NK-92 (cell line): ENCODE measurements around the gene RAPGEF5.

ENCODE experiments used
- DNase-seq: peaks from one replicate; lab custom pipeline; 2025; ENCODE audit not compliant: unreplicated experiment; lab: John Stamatoyannopoulos, UW

Gene RAPGEF5, protein sequence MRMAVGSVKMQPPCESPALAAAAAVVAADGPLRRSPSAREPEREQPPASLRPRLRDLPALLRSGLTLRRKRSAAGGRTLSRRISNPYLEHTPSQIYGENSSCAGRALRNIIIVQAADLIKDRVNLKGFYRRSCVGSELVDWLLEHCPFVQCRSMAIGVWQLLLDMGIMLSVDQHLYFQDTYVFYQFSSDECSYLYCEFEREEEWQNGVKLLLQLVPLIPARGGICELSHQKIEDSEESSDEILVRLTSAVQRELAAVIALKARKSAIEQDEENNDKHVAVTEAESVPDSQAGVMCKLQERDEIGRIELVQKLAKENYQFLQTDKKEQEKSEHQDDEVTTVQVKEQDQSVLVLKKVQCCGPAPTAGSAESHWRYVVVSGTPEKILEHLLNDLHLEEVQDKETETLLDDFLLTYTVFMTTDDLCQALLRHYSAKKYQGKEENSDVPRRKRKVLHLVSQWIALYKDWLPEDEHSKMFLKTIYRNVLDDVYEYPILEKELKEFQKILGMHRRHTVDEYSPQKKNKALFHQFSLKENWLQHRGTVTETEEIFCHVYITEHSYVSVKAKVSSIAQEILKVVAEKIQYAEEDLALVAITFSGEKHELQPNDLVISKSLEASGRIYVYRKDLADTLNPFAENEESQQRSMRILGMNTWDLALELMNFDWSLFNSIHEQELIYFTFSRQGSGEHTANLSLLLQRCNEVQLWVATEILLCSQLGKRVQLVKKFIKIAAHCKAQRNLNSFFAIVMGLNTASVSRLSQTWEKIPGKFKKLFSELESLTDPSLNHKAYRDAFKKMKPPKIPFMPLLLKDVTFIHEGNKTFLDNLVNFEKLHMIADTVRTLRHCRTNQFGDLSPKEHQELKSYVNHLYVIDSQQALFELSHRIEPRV

DNA sequence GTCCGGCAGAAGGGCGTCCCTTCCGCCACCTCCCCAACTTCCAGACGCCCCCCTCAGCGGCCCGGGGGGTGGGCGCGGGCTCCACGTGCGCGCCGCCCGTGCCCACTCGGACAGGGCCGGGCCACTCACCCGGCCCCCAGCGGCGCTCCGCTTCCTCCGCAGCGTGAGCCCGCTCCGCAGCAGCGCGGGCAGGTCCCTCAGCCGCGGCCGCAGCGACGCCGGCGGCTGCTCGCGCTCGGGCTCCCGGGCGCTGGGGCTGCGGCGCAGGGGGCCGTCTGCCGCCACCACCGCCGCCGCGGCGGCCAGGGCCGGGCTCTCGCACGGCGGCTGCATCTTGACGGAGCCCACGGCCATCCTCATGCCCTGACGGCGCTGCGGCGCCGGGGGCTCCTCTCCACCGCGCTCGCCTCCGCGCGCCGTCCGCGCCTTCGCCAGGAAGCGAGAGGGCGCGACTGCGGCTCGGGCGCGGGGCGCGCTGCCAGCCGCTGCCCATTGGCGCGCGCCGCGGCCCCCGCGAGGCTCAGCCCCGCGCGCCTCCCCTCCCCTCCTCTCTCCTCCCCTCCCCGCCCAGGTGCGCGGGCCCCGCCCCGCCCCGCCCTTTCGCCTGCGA lies at the start of gene RAPGEF5:
TSS of gene RAPGEF5 (minus strand) at position 454 of the 610 bp plus-strand sequence. CDS start at position 360, 94 bp downstream.
- no peak for DNase-seq

DNA sequence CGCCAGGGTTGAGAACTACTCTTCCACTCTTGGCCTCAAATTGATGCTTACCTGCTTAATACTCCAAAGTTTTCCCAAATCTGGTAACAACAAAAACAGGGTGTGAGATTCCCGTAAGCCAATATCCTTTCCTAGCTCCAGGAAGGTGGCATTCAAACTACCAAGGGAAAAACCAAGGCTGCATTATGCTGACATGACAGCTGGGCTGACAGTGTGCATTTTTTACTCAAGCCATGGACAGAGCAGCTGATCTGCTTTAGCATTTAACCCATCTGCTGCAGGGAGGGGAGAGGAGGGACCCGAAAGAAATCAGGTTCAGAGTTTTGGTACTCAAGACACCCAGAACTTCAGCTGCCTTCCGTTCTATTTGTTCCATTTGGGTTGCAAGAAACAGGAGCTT lies 49.8 kb upstream of the RAPGEF5 start:
- DNase-seq, result no peak

DNA sequence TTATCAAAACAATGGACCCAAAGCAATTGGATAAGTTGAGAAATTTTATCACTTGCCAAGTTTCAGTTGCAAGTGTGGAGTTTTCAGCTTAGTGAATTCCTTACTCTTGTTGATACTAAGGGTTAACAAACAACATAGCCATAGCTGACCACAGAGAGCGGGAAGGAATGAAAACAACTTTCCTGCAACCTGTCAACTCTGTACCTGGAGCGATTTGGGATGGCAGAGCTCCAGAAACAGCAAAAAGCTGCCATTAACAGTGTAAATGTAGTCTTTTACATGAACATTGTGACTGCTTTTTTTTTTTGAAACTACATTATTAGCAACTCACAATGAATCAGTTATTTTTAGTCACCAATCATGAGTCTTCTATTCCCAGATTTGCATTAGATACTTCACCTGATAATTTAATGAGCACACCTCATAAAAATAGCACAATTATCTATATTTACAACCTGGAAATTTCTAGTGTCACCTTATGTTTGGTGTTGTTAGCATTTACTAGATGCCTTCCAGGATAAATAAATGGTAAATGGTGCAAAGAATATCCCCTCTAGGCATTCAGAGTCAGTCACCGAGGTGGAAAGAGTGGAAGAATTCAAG lies 47.6 kb upstream of the RAPGEF5 start:
- DNase-seq, result no peak

DNA sequence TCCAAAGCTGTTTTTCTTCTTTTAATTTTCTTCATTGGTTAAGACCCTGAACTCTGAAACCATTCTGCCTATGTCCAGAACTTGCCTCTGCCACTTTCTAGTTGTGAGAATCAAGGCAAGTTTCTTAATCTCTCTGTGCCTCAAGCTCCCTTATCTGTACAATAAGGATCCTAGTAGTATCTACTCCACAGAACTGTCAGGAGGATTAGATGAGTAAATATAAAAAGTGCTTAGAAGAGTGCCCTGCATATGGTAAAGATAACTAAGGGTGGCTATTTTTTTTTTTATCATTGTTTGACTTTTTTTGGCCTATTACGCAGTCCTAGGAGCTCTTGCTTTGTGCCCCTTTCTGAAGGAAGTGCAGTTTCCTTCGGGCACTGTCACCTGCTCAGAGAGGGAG lies 46.4 kb upstream of the RAPGEF5 start:
- no peak for DNase-seq

DNA sequence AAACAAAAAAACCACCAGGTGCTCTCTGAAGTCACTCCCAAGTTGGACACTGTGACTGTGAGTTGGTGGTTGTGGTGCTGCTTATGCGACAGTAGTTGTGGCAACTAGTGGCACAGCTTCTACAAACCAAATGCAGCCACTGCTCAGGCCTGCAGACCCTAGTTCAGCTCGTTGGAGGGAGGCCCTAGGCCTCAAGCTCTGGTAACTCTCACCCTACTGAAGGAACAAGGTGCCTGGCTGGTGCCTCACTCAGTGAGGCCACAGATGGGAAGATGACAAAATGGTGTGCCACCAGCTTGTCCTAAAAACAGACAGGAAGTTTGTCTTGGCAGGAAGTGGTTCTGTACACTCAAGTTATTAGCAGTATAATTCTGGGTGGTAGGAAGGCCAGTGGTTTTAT lies 45.3 kb upstream of the RAPGEF5 start:
- DNase-seq, result no peak

DNA sequence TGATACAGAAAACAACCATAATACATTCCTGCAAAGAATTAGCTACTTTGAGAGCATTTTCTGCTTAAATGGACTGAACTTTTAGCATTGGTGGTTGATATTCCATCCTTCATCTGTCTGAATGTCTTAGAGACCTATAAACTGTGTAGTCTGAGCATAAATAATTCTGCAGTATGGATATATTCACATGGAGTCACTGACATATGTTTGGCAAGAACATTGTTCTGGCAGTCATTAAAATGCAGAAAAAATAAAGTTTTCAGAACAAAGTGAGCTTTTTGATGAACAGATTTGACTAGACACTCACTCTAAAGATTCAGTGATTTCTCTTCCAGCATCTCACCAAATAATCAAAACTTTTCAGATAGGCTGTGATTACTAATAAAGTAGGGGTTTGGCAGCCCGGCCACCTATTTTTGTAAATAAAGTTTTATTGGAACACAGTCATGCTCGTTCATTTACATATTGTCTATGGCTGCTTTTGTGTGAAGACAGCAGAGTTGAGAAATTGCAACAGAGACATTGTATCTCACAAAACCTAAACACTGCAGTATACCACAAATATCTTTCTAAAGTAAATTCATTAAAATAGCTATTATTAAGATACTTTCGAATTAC lies 44.1 kb upstream of the RAPGEF5 start:
- DNase-seq, result no peak

DNA sequence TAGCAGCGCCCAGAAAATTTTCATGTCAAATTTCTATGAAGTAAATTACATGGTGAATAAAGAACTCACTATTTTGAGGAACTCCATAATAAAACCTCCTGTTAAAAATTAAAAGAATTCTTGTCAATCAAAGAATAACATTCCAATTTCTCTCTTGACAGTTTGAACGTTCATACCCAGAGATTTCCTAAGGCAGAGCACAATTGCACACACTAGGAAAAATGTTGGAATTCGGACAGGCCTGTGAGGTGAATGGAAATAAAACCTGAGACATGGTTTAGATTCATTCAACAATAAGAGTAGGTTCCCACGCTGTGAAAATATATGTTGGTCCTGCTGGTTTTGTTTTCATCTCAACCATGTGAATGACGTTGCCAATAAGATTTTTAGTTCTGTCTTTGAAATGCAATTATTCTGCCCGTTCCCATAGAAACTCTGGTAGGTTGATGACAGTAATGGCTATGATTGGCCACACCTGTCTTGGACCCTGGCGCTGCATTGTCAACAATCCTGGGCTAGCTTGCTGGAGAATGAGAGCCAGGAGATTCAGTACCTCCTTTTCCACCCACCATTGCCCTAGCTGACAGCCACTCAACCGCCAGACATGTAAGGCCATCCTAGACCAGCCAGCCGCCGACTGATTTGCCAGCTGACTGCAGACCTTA lies 43.3 kb upstream of the RAPGEF5 start:
- DNase-seq, result no peak

DNA sequence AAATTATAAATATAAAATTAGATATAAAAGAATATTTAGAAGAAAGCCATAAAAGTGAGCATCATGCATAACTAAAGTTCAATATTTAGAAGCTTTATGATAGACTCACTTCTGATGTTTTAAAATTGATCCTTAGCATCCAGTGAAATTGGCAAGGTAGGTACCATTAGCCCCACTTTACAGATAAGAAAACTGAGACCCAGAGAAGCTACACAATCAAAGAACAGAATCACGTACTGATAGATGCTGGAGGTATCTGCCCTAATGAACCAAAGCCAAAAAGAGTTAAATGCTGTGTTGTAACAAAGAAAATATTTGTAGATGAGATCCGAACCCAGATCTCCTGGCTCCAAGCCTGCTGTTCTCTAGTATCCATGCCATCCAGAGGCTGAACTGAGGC lies 42.6 kb upstream of the RAPGEF5 start:
- DNase-seq, result no peak

DNA sequence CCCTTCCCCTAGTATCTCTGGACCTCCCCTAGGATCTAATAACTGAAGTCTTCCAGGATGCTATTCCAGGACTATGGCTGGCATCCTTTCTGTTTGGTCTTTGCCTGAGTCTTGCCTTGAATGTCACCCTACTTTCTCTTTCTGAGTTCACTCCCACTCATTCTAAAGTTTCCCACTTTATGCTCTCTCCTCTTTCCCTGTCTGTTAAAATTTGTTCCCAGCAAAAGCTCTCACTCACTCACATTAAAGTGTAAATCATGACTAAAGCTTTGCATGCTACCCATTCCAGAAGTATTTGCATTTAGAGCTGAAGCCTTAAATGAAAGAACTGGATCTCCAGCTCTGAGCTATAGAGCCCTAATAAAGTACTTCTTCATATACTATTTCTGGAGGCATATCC lies 42.1 kb upstream of the RAPGEF5 start:
- no peak for DNase-seq

DNA sequence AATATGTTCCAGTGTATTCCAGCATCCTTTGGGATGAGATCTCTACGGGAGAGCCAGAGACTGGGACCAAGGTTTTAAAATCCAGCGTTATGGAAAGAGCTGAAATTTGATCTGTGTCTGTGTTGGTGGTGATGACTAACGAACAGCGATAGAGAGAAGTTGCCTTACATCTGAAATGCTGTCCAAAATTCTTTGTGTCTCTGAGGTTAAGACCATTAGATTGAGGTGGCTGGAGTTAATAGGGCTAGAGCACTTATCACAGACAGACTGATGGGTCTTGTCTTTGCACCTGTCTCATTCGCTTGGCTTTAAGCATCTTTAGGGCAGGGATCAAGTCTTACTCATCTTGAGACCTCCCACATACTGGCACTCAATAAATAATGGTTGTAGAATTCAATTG lies 41.0 kb upstream of the RAPGEF5 start:
- no peak for DNase-seq

DNA sequence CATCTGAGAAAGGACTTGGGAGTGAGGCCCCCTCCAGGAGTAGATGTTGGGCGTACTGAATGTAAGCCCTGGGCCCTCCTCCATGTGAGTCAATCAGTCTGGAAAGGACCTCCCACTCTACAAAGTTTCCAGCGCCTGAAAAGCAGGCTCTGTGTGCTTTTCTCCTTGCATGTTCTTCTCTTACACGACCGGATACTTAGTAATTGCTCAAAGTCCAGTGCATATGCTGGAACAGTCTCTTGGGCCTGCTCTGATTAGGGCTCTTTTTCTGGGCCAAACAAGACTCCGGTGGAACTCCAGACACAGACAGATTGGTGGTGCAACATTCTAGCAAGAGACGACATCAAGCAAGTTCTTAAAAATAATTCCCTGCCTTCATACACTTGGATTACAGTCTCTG lies 38.3 kb upstream of the RAPGEF5 start:
- DNase-seq, result no peak

DNA sequence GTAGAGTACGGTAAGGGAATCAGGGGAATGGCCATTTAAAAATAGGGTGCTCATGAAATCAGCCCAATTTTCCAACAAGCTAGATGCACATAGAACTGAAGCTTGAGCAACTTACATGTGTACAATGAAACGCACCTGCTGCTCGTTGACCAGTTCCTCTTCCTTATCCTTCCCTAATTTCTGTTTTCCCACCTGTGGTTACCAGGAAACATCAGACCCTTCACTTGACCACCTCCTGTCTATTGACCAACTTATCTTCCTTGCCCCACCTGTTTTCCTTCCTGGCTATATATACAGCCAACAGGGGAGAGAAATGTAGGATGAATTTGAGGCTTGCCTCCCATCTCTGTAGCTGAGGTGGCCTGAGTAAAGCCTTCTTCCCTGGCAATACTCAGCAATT lies 37.8 kb upstream of the RAPGEF5 start:
- no peak for DNase-seq

DNA sequence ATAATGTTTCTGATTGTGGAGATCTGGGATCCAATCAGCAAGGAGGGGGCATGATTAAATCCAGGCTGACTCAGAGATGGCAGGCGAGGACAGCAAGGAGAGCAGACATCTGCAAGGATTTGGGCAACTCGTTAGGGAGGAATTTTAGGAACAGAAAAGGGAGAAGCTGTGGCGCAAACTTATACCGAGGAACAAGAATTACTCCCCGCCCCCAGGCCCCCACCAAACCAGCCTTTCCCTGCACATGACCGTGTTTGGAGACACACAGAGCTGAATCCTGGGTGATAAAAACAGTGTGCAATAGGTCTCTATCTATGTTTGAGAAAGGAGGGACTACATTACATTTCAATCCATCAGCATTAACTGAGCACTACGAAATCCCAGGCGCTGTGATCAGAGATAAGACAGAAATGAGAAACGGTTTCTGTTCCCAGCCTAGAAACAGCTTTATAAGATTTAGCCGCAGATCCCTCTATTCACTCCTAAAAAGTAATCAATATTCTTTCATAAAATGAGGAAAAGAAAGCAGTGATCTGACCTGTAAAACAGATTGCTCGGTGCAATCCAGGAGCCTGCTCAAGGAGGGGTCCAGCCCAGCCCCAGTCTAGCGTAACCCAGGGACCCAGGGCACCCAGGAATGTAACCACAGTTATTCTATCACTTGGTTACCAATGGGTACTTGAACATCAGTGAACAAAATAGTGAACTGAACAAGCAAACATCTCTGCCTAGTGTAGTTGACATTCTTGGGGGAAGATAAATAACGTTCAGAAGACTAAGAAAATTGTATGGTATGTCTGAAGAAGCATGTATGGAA lies 37.2 kb upstream of the RAPGEF5 start:
- no peak for DNase-seq

DNA sequence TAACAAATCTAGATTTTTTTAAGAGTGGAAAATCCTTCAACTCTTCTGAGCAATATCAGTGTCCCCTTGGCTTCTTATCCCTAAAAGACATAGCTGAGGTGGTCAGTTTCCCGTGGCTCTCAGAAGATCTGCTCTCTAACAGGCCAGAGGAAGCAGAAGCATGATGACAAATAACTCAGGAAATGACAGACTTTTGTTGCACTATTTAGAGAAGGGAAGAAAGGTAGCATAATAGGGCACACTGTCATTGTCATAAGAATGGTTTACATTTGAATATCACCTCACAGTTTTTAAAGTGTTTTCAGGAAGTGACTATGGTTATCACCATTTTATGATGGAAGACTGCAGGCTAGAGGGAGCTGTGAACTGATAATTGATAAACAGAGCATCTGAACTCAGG lies 33.6 kb upstream of the RAPGEF5 start:
- no peak for DNase-seq

DNA sequence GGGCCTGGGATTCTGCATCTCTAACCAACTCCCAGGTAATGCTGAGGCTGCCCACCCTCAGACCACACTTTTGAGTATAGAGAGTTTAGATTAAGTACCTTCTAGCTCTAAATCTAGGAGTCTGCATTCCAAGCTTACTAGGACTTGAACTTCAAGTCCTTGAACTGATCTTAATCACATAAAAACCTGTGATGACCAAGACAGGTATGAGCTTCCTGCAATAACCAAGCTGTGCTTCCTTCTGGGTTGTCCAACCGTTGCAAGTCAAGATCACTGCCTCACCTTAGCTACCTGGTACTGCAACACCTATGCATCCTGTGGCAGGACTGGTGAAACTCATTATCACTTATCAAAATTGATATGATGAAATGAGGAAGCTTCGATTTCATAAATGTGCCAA lies 32.9 kb upstream of the RAPGEF5 start:
- no peak for DNase-seq

DNA sequence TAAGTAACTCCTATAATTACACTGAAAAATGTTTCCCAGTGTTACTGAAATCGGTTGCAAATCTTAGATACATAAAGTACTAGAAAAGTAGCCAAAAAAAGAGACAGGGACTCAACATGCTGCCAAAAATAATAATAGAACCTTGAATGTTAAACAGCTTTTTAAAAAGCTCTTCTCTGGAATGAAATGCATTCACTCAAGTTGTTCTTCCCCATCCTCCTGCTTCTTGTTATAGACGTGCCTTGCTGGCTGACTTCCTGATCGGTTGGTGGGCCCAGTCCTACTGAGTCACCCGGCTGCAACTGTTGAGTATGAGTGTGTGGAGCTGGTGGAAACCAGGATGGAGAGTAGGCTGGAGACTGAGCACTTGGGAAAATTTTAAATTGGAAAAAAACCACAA lies 30.6 kb upstream of the RAPGEF5 start:
- DNase-seq, result no peak

DNA sequence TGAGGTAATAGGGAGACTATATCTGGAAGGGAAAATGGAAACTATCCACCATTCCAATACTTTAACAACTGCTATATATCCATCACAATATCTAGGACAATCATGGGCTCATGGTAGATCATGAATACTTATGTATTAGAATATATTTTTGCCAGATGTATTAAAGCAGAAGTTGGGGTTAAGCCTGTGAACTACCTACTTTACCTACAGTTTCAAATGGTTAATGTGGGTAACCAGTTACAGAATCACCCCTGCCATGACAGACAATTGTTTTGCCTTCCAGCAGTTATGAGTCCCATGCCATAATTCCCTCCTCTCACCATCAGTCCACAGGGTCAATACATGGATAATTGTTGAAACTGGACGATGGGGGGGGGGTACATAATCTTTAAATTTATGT lies 29.9 kb upstream of the RAPGEF5 start:
- DNase-seq, result no peak

DNA sequence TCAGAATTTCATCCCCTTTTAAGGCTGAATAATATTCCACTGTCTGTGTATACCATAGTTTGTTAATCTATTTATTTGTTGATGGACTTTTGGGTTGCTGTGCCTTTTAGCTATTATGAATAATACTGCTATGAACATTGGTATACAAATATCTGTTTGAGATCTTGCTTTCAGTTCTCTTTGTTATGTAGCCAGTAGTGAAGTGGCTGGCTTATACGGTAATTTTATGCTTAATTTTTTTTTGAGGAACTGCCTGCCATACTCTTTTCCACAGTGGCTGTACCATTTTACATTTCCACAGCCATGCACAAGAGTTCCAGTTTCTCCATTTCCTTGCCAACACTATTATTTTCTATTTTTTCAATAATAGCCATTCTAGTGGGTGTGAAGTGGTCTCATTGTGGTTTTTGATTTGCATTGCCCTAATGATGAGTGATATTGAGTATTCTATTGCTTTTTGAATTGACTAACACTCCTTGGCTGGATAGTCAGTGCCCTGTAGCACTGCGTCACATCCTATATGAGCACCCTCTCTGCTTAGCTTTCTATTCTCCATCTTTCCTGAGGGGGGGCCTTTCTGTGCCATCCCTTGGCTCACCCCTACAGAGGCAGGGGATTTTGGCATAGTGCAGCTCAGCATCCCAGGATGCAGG lies 29.4 kb upstream of the RAPGEF5 start:
- DNase-seq, result no peak

DNA sequence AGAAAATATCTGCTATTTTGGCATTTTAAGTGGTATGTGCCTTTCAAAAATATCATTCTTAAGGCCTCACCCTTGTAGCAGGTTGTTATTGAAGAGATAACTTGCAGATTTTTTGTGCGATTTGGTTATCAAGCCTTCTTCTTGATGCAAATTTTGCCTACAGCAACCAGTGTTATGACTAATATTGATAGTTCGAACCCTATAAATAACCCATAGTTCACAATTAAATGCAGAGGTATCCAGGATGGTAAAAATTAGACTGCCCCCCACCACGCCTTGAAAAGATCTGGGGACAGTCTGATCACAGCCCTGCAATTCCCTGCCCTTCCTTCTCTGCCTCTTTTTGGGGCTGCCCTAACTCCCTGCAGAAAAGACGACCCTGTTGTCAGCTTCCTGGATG lies 28.4 kb upstream of the RAPGEF5 start:
- no peak for DNase-seq
